ENCODE data around the gene ZNF302. TPM values are rescaled to one million over a fixed set of nuclear protein-coding genes. Genes with fewer than 3 reads are reported as not detected.

The ZNF302 gene
- total RNA-seq, 1 donor from 2014 or later: 74.5 TPM

GRCh38 chr19:34722353-34722752 lies 44.9 kb downstream of the ZNF302 start:
- Histone ChIP-seq H3K27ac (no peak overlapping the region), H3K9me3 (ENCODE audit: low read depth) (no peaks in the 10 kb centered on the region), H3K27me3 (no peaks in the 10 kb centered on the region), H3K79me2 (ENCODE audit: low read depth) (no peaks in the 10 kb centered on the region), H3K36me3 (no peaks in the 10 kb centered on the region), H3K4me2 (no peak overlapping the region), H3F3A (ENCODE audit: low read depth) (no peaks in the 10 kb centered on the region), H4K20me1 (ENCODE audit: low read depth) (no peaks in the 10 kb centered on the region), H3K9ac (no peak overlapping the region), H3K4me1 (no peaks in the 10 kb centered on the region), H3K4me3 (no peak overlapping the region), H2AFZ (replicated peaks) (no peak overlapping the region)
- no peak overlapping the region for H3K4me3 Mint-ChIP-seq
- no peak overlapping the region for H3K27ac Mint-ChIP-seq
- H3K27me3 Mint-ChIP-seq (ENCODE audit: insufficient read depth, low read depth): peaks cover 11% of the 10 kb centered on the region
- no peak for TF ChIP-seq EZH2 (IDR thresholded peaks at IDR 0.05)
- H3K4me1 Mint-ChIP-seq: no peaks in the 10 kb centered on the region
- peaks cover 9% of the 10 kb centered on the region for H3K9me3 Mint-ChIP-seq
- no peaks in the 10 kb centered on the region for H3K36me3 Mint-ChIP-seq
- no peak for DNase-seq (ENCODE audit: low spot score)

- peaks cover 3% of the 10 kb centered on the region for H3K9me3 Mint-ChIP-seq
- no peak overlapping the region for H3K4me3 Mint-ChIP-seq
- no peak for DNase-seq (ENCODE audit: low spot score)
- Histone ChIP-seq H3K9ac (no peak overlapping the region), H3K4me3 (no peak overlapping the region), H2AFZ (replicated peaks) (no peak overlapping the region), H3K4me2 (no peak overlapping the region), H4K20me1 (ENCODE audit: low read depth) (no peaks in the 10 kb centered on the region), H3K9me3 (ENCODE audit: low read depth) (no peaks in the 10 kb centered on the region), H3K36me3 (no peaks in the 10 kb centered on the region), H3K27me3 (no peaks in the 10 kb centered on the region), H3F3A (ENCODE audit: low read depth) (no peaks in the 10 kb centered on the region), H3K27ac (no peak overlapping the region), H3K79me2 (ENCODE audit: low read depth) (no peaks in the 10 kb centered on the region), H3K4me1 (no peaks in the 10 kb centered on the region)
- no peak overlapping the region for H3K27ac Mint-ChIP-seq
- peaks cover 13% of the 10 kb centered on the region for H3K27me3 Mint-ChIP-seq (ENCODE audit: insufficient read depth, low read depth)
- TF ChIP-seq EZH2 (IDR thresholded peaks at IDR 0.05): no peak
- TF ChIP-seq, protein P1, sequence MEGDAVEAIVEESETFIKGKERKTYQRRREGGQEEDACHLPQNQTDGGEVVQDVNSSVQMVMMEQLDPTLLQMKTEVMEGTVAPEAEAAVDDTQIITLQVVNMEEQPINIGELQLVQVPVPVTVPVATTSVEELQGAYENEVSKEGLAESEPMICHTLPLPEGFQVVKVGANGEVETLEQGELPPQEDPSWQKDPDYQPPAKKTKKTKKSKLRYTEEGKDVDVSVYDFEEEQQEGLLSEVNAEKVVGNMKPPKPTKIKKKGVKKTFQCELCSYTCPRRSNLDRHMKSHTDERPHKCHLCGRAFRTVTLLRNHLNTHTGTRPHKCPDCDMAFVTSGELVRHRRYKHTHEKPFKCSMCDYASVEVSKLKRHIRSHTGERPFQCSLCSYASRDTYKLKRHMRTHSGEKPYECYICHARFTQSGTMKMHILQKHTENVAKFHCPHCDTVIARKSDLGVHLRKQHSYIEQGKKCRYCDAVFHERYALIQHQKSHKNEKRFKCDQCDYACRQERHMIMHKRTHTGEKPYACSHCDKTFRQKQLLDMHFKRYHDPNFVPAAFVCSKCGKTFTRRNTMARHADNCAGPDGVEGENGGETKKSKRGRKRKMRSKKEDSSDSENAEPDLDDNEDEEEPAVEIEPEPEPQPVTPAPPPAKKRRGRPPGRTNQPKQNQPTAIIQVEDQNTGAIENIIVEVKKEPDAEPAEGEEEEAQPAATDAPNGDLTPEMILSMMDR (IDR thresholded peaks at IDR 0.05): no peak
- no peak for TF ChIP-seq EZH2phosphoT487 (IDR thresholded peaks at IDR 0.05)
- H3K36me3 Mint-ChIP-seq: no peaks in the 10 kb centered on the region
- no peaks in the 10 kb centered on the region for H3K4me1 Mint-ChIP-seq
These were observed 47.9 kb downstream of the ZNF302 start for GRCh38 chr19:34725400-34725799.

DNA sequence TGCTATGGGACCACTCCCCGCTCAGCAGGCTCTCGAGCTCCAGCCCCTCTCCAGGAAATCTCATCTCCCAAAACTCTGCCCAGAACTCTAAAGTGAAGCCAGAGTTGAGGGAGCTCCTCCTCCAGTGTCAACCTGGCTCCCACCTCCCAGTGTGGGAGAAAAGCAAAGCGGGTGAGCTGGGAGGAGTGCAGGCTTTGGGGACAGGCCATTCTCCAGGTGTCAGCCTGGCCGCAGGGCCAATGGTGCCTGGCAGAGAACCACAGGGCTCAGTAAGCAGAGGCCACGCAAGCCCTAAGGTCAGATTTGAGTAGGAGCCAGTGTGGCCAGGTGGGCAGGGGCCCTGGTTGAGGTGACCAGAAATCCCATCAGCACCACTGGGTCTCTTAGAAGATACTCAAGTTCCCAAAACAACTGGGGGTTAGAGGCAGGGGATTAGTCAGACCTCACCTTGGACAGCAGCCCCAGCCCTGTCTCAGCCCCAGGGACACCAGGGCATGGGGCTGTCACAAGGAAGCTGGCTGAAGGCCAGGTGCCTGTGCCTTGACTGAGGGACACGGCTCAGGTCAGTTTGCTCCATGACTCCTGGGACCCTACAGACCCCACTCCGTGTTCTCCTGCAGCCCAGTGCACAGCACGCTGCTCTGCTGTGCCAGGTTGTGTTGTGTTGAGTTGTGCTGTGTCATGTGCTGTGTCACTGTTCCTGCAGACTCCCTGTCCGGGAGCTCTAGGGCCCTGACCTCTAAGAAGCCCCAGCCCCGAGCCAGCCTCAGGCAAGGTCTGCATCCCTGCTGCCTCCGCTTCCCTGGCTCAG lies 53.7 kb downstream of the ZNF302 start:
- Histone ChIP-seq H3K9ac (no peak overlapping the region), H3K27ac (no peak overlapping the region), H3F3A (ENCODE audit: low read depth) (peaks cover 20% of the 10 kb centered on the region), H3K27me3 (no peaks in the 10 kb centered on the region), H3K4me2 (no peak overlapping the region), H3K36me3 (no peaks in the 10 kb centered on the region), H3K4me3 (no peak overlapping the region), H3K9me3 (ENCODE audit: low read depth) (no peaks in the 10 kb centered on the region), H3K4me1 (peaks cover 8% of the 10 kb centered on the region), H2AFZ (replicated peaks) (no peak overlapping the region), H4K20me1 (ENCODE audit: low read depth) (no peaks in the 10 kb centered on the region), H3K79me2 (ENCODE audit: low read depth) (peaks cover 4% of the 10 kb centered on the region)
- H3K27ac Mint-ChIP-seq: no peak overlapping the region
- no peak for DNase-seq (ENCODE audit: low spot score)
- peak overlapping the region; percentile 59 for H3K4me3 Mint-ChIP-seq
- H3K9me3 Mint-ChIP-seq: peaks cover 8% of the 10 kb centered on the region
- peaks cover 6% of the 10 kb centered on the region for H3K27me3 Mint-ChIP-seq (ENCODE audit: insufficient read depth, low read depth)
- peaks cover 16% of the 10 kb centered on the region for H3K4me1 Mint-ChIP-seq
- TF ChIP-seq EZH2phosphoT487 (IDR thresholded peaks at IDR 0.05) (no peak), EZH2 (IDR thresholded peaks at IDR 0.05) (no peak)
- TF ChIP-seq, protein P1 (IDR thresholded peaks at IDR 0.05): no peak
- peaks cover 8% of the 10 kb centered on the region for H3K36me3 Mint-ChIP-seq

GRCh38 chr19:34731964-34732363 lies 54.5 kb downstream of the ZNF302 start:
- Mint-ChIP-seq H3K4me1 (peaks cover 16% of the 10 kb centered on the region), H3K27ac (no peak overlapping the region)

More at GRCh38 chr19:34731964-34732363, 54.5 kb downstream of the ZNF302 start:
- H3K9me3 ChIP-seq (ENCODE audit: low read depth): no peaks in the 10 kb centered on the region
- DNase-seq (ENCODE audit: low spot score): no peak
- Mint-ChIP-seq H3K36me3 (peaks cover 12% of the 10 kb centered on the region), H3K4me3 (peak overlapping the region; percentile 59), H3K9me3 (peaks cover 9% of the 10 kb centered on the region), H3K27me3 (ENCODE audit: insufficient read depth, low read depth) (peaks cover 6% of the 10 kb centered on the region)
- no peak overlapping the region for H2AFZ ChIP-seq (replicated peaks)
- peaks cover 20% of the 10 kb centered on the region for H3F3A ChIP-seq (ENCODE audit: low read depth)
- H3K4me3 ChIP-seq: no peak overlapping the region
- H4K20me1 ChIP-seq (ENCODE audit: low read depth): no peaks in the 10 kb centered on the region
- H3K27ac ChIP-seq: no peak overlapping the region
- H3K4me2 ChIP-seq: no peak overlapping the region
- H3K27me3 ChIP-seq: no peaks in the 10 kb centered on the region
- no peaks in the 10 kb centered on the region for H3K36me3 ChIP-seq
- peaks cover 4% of the 10 kb centered on the region for H3K79me2 ChIP-seq (ENCODE audit: low read depth)
- H3K9ac ChIP-seq: no peak overlapping the region
- H3K4me1 ChIP-seq: peaks cover 8% of the 10 kb centered on the region
- TF ChIP-seq EZH2 (IDR thresholded peaks at IDR 0.05): no peak
- TF ChIP-seq, protein P1 (IDR thresholded peaks at IDR 0.05): no peak
- no peak for TF ChIP-seq EZH2phosphoT487 (IDR thresholded peaks at IDR 0.05)
